GM06990 (cell line): Measurements from ENCODE around the gene ATG101.
A peak's percentile ranks its signal among the peaks of the same experiment; 100 is the strongest.

Source experiments
- DNase-seq: peaks from one replicate; pipeline ENCODE4 v3.0.0-alpha.2; 2011; ENCODE audit not compliant: insufficient read length; ENCODE audit errors: extremely low read depth
- H3K27me3 ChIP-seq: replicated peaks from 2 replicates; pipeline ENCODE4 v1.6.0; 2011; ENCODE audit warnings: low read length; ENCODE audit not compliant: control insufficient read depth, insufficient read depth
- H3K36me3 ChIP-seq: 2 replicates; pipeline ENCODE4 v1.5.1; 2011; ENCODE audit warnings: low read length; ENCODE audit not compliant: control insufficient read depth, insufficient read depth
- H3K4me3 ChIP-seq: replicated peaks from 2 replicates; pipeline ENCODE4 v1.5.1; 2011; ENCODE audit warnings: low read depth, mild to moderate bottlenecking, control low read depth, low read length
- TF ChIP-seq, protein P1 (sequence below): IDR thresholded peaks from 2 replicates; pipeline ENCODE4 v1.5.1; 2011; ENCODE audit warnings: low read length, control low read depth, mild to moderate bottlenecking, inconsistent platforms; ENCODE audit not compliant: insufficient read depth, poor library complexity, severe bottlenecking

The ATG101 gene

DNA sequence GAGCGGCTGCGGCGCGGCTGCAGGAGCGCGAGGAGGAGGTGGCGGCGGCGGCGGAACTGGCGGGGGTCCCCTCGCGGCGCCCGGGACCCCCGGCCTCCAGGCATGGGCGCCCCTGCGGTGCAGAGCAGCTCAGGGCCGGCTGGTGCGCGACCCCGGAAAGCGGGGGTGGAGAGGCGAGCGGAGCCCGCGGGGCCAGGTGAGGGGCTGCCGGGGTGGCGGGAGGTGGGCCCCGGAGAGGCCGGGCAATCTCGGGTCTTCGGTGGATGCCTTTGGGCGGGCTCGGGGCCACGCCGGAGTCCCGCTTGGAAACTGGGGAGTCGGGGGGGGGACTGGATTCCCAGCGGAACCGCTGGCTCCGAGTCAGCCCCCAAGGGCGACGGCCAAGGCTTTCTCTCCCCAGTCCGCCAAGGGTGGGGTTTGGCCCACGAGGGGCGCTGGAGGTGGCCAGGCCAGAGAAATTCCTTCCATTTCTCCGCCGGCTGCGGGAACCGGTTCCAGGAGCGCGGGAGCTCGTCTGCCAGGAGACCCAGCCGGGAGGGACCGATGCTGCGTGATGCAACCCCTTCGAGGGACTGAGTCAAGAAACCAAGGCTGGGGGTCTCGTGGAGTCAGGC lies 32.4 kb upstream of the ATG101 start:
- DNase-seq = no peak
- Histone ChIP-seq H3K36me3 (no peaks in the 10 kb centered on the region), H3K4me3 (peak overlapping the region; percentile 58), H3K27me3 (no peaks in the 10 kb centered on the region)
- TF ChIP-seq, protein P1, sequence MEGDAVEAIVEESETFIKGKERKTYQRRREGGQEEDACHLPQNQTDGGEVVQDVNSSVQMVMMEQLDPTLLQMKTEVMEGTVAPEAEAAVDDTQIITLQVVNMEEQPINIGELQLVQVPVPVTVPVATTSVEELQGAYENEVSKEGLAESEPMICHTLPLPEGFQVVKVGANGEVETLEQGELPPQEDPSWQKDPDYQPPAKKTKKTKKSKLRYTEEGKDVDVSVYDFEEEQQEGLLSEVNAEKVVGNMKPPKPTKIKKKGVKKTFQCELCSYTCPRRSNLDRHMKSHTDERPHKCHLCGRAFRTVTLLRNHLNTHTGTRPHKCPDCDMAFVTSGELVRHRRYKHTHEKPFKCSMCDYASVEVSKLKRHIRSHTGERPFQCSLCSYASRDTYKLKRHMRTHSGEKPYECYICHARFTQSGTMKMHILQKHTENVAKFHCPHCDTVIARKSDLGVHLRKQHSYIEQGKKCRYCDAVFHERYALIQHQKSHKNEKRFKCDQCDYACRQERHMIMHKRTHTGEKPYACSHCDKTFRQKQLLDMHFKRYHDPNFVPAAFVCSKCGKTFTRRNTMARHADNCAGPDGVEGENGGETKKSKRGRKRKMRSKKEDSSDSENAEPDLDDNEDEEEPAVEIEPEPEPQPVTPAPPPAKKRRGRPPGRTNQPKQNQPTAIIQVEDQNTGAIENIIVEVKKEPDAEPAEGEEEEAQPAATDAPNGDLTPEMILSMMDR = no peak

- DNase-seq = no peak
- Histone ChIP-seq H3K4me3 (no peak overlapping the region), H3K27me3 (no peaks in the 10 kb centered on the region), H3K36me3 (no peaks in the 10 kb centered on the region)
- TF ChIP-seq, protein P1 = no peak
Observed at GRCh38 chr12:52038447-52038846, 31.3 kb upstream of the ATG101 start.

- TF ChIP-seq, protein P1 = no peak
- DNase-seq = no peak
- Histone ChIP-seq H3K4me3 (no peak overlapping the region), H3K36me3 (no peaks in the 10 kb centered on the region), H3K27me3 (no peaks in the 10 kb centered on the region)
Observed at GRCh38 chr12:52041035-52041434, 28.7 kb upstream of the ATG101 start.

DNA sequence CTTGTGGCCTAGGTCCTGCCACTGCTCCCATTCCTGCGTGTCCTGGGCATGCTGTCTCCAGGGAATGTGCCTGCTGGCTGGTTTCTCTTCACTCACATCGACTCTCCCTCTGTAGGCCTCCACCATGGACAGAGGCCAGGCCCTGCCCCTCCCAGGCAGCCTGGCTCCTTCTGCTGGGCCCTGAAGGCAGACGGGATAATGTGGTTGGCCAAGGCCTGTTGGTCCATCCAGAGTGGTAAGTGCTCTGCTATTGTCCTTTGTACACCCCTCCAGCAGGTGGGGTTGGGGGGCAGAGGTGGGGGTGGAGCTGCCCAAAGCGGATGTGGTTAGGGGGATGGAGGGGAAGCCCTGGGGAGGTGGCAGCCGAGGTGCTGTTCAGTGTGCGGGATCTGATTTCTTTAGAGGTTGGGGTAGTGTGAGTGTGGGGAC lies 28.1 kb upstream of the ATG101 start:
- H3K27me3 ChIP-seq = no peaks in the 10 kb centered on the region
- TF ChIP-seq, protein P1 = peak; percentile 47
- H3K4me3 ChIP-seq = no peak overlapping the region; the same call in 1 of the 2 replicates
- DNase-seq = peak; percentile 73
- H3K36me3 ChIP-seq = no peaks in the 10 kb centered on the region

- no peaks in the 10 kb centered on the region for H3K36me3 ChIP-seq
- no peak overlapping the region for H3K4me3 ChIP-seq
- no peaks in the 10 kb centered on the region for H3K27me3 ChIP-seq
- DNase-seq = no peak
- TF ChIP-seq, protein P1 = no peak
Observed at GRCh38 chr12:52042706-52043385, 26.9 kb upstream of the ATG101 start.
